ENCODE results near the gene STEAP1B. TPM values are rescaled to one million over a fixed set of nuclear protein-coding genes. Genes with fewer than 3 reads are reported as not detected.
"Not testable (repeated sequence)": the region's sequence is repeated elsewhere in the genome, so short reads cannot be mapped to it uniquely, and the experiment has no call there.

STEAP1B gene
- 1.4 and 4.3 TPM in 2 replicates for polyA plus RNA-seq (2011; rRNA removed)
- polyA minus RNA-seq (2011; rRNA and poly(A)+ RNA removed) = 2.1 and 2.9 TPM in 2 replicates

GRCh38 chr7:22499888-22500689, at the start of gene STEAP1B:
STEAP1B (minus strand) TSS chr7:22500188; CDS start chr7:22494855, 5,333 bp downstream.
- peak; percentile 85 for TF ChIP-seq CTCF (IDR thresholded peaks at IDR 0.05; ENCODE audit: insufficient read depth, low read depth, low read length)
- CTCF ChIA-PET = interaction anchor here (0.6 to 2.0 kb wide), 11 partner anchors 9 to 1067 kb away, joined by 3 to 18 read pairs (median 3); no protein-coding TSS in a partner anchor
- H3K4me3 ChIP-seq (ENCODE audit: low read depth, low read length) = peak within 1 kb of the TSS; percentile 38
- H3K36me3 ChIP-seq (ENCODE audit: control insufficient read depth, insufficient read depth, low read length); DNase-seq (ENCODE audit: low read depth); POLR2A ChIA-PET; H3K27me3 ChIP-seq (ENCODE audit: control insufficient read depth, insufficient read depth, low read length): not testable (repeated sequence)

- H3K27me3 ChIP-seq (ENCODE audit: control insufficient read depth, insufficient read depth, low read length) = peaks cover 15% of the 10 kb centered on the region
- CTCF ChIA-PET = interaction anchor here (0.6 kb wide), 1 partner anchor 737 kb away, joined by 4 read pairs; no protein-coding TSS in a partner anchor
These were observed 49.1 kb upstream of the STEAP1B start for GRCh38 chr7:22549051-22549450.

GRCh38 chr7:22548313-22548712, 48.3 kb upstream of the STEAP1B start:
- ChIA-PET CTCF (interaction anchor here (0.6 kb wide), 1 partner anchor 738 kb away, joined by 4 read pairs; no protein-coding TSS in a partner anchor), POLR2A (no interaction called here)
- H3K4me3 ChIP-seq (ENCODE audit: low read depth, low read length) = no peak overlapping the region
- TF ChIP-seq CTCF (IDR thresholded peaks at IDR 0.05; ENCODE audit: insufficient read depth, low read depth, low read length) = no peak
- DNase-seq (ENCODE audit: low read depth) = no peak
- no peaks in the 10 kb centered on the region for H3K36me3 ChIP-seq (ENCODE audit: control insufficient read depth, insufficient read depth, low read length)
- H3K27me3 ChIP-seq (ENCODE audit: control insufficient read depth, insufficient read depth, low read length) = peaks cover 15% of the 10 kb centered on the region

More at GRCh38 chr7:22549051-22549450, 49.1 kb upstream of the STEAP1B start:
- DNase-seq (ENCODE audit: low read depth) = no peak
- no peaks in the 10 kb centered on the region for H3K36me3 ChIP-seq (ENCODE audit: control insufficient read depth, insufficient read depth, low read length)
- POLR2A ChIA-PET = no interaction called here
- no peak for TF ChIP-seq CTCF (IDR thresholded peaks at IDR 0.05; ENCODE audit: insufficient read depth, low read depth, low read length)
- no peak overlapping the region for H3K4me3 ChIP-seq (ENCODE audit: low read depth, low read length)

- Histone ChIP-seq H3K4me3 (ENCODE audit: low read depth, low read length) (no peak overlapping the region), H3K36me3 (ENCODE audit: control insufficient read depth, insufficient read depth, low read length) (no peaks in the 10 kb centered on the region), H3K27me3 (ENCODE audit: control insufficient read depth, insufficient read depth, low read length) (peaks cover 13% of the 10 kb centered on the region)
- no peak for TF ChIP-seq CTCF (IDR thresholded peaks at IDR 0.05; ENCODE audit: insufficient read depth, low read depth, low read length)
- CTCF ChIA-PET = interaction anchor here (0.7 kb wide), 1 partner anchor 533 kb away, joined by 3 read pairs; no protein-coding TSS in a partner anchor
- no peak for DNase-seq (ENCODE audit: low read depth)
- POLR2A ChIA-PET = no interaction called here
These were observed 46.8 kb upstream of the STEAP1B start for GRCh38 chr7:22546769-22547168.

- no peak for TF ChIP-seq CTCF (IDR thresholded peaks at IDR 0.05; ENCODE audit: insufficient read depth, low read depth, low read length)
- POLR2A ChIA-PET = no interaction called here
- CTCF ChIA-PET = interaction anchor here (0.9 kb wide), 1 partner anchor 15 kb away, joined by 3 read pairs; no protein-coding TSS in a partner anchor
- Histone ChIP-seq H3K27me3 (ENCODE audit: control insufficient read depth, insufficient read depth, low read length) (peaks cover 13% of the 10 kb centered on the region), H3K4me3 (ENCODE audit: low read depth, low read length) (no peak overlapping the region), H3K36me3 (ENCODE audit: control insufficient read depth, insufficient read depth, low read length) (no peaks in the 10 kb centered on the region)
- no peak for DNase-seq (ENCODE audit: low read depth)
These were observed 45.5 kb upstream of the STEAP1B start for GRCh38 chr7:22545529-22545928.

Data from BJ (cell line).